H9 (cell line): ENCODE data around the gene PPFIBP2. TPM values are rescaled to one million over a fixed set of nuclear protein-coding genes. Genes with fewer than 3 reads are reported as not detected.

Experiments used
- DNase-seq: peaks from one replicate; pipeline ENCODE4 v3.0.0-alpha.2; 2017
- H2AFZ ChIP-seq: one replicate; pipeline ENCODE4 v1.6.1; 2013; ENCODE audit warnings: mild to moderate bottlenecking, low read length, control low read depth, moderate library complexity
- H2AK5ac ChIP-seq: 2 replicates; pipeline ENCODE4 v1.6.1; 2013; ENCODE audit warnings: low read length, control low read depth, mixed read lengths; ENCODE audit not compliant: insufficient read length
- H2BK120ac ChIP-seq: one replicate; pipeline ENCODE4 v1.6.1; 2013; ENCODE audit warnings: low read depth, mild to moderate bottlenecking, low read length, control low read depth, inconsistent platforms; ENCODE audit not compliant: poor library complexity, severe bottlenecking
- H2BK12ac ChIP-seq: 2 replicates; pipeline ENCODE4 v1.6.1; 2013; ENCODE audit warnings: low read length, control low read depth, mixed read lengths, low read depth; ENCODE audit not compliant: insufficient read length
- H2BK15ac ChIP-seq: 2 replicates; pipeline ENCODE4 v1.6.1; 2013; ENCODE audit warnings: low read depth, low read length, control low read depth
- H2BK20ac ChIP-seq: one replicate; pipeline ENCODE4 v1.6.1; 2013; ENCODE audit warnings: low read depth, mild to moderate bottlenecking, low read length, control low read depth, inconsistent platforms; ENCODE audit not compliant: poor library complexity, severe bottlenecking
- H2BK5ac ChIP-seq: 2 replicates; pipeline ENCODE4 v1.6.1; 2013; ENCODE audit warnings: low read length, control low read depth, mixed read lengths; ENCODE audit not compliant: insufficient read length
- H3K14ac ChIP-seq: 2 replicates; pipeline ENCODE4 v1.6.1; 2013; ENCODE audit warnings: low read length, control low read depth; ENCODE audit not compliant: insufficient read depth
- H3K18ac ChIP-seq: 2 replicates; pipeline ENCODE4 v1.6.1; 2013; ENCODE audit warnings: low read depth, mild to moderate bottlenecking, mixed read lengths, low read length, control low read depth; ENCODE audit not compliant: insufficient read length
- H3K23ac ChIP-seq: 2 replicates; pipeline ENCODE4 v1.6.1; 2013; ENCODE audit warnings: low read length, control low read depth, mixed read lengths, low read depth; ENCODE audit not compliant: insufficient read length
- H3K23me2 ChIP-seq: 2 replicates; pipeline ENCODE4 v1.6.1; 2013; ENCODE audit warnings: low read depth, mild to moderate bottlenecking, mixed read lengths, low read length, control low read depth; ENCODE audit not compliant: insufficient read length, poor library complexity, severe bottlenecking
- H3K27ac ChIP-seq: 2 replicates; pipeline ENCODE4 v1.5.1; 2013; ENCODE audit warnings: low read length, control low read depth, mixed read lengths, low read depth; ENCODE audit not compliant: insufficient read length
- H3K27me3 ChIP-seq: 2 replicates; pipeline ENCODE4 v1.6.1; 2013; ENCODE audit warnings: low read length, control low read depth, inconsistent platforms; ENCODE audit not compliant: insufficient read depth
- H3K4ac ChIP-seq: 2 replicates; pipeline ENCODE4 v1.6.1; 2013; ENCODE audit warnings: low read depth, mild to moderate bottlenecking, control low read depth, inconsistent platforms, low read length, moderate library complexity
- H3K4me1 ChIP-seq: 2 replicates; pipeline ENCODE4 v1.6.1; 2013; ENCODE audit warnings: low read length, control low read depth, inconsistent platforms; ENCODE audit not compliant: insufficient read depth
- H3K4me2 ChIP-seq: 2 replicates; pipeline ENCODE4 v1.6.1; 2013; ENCODE audit warnings: low read length, control low read depth, mixed read lengths; ENCODE audit not compliant: insufficient read length, insufficient read depth
- H3K56ac ChIP-seq: 2 replicates; pipeline ENCODE4 v1.6.1; 2013; ENCODE audit warnings: low read depth, mild to moderate bottlenecking, mixed read lengths, low read length, control low read depth; ENCODE audit not compliant: insufficient read length
- H3K79me1 ChIP-seq: 2 replicates; pipeline ENCODE4 v1.6.1; 2013; ENCODE audit warnings: low read depth, mild to moderate bottlenecking, moderate library complexity, low read length, control low read depth, inconsistent platforms; ENCODE audit not compliant: insufficient read depth, poor library complexity, severe bottlenecking
- H3K79me2 ChIP-seq: 2 replicates; pipeline ENCODE4 v1.6.1; 2013; ENCODE audit warnings: low read length, control low read depth, inconsistent platforms; ENCODE audit not compliant: insufficient read depth
- H3K9ac ChIP-seq: 2 replicates; pipeline ENCODE4 v1.6.1; 2013; ENCODE audit warnings: low read length, control low read depth, mixed read lengths; ENCODE audit not compliant: insufficient read length; ENCODE audit errors: extremely low read depth
- H3K9me3 ChIP-seq: one replicate; pipeline ENCODE4 v1.6.1; 2013; ENCODE audit warnings: low read depth, low read length, inconsistent platforms; ENCODE audit not compliant: control insufficient read depth
- H3T11ph ChIP-seq: one replicate; pipeline ENCODE4 v1.6.1; 2013; ENCODE audit warnings: mild to moderate bottlenecking, low read length, control low read depth, inconsistent platforms
- H4K20me1 ChIP-seq: one replicate; pipeline ENCODE4 v1.6.1; 2013; ENCODE audit not compliant: control insufficient read depth, insufficient read length, insufficient read depth
- H4K5ac ChIP-seq: 2 replicates; pipeline ENCODE4 v1.6.1; 2013; ENCODE audit warnings: low read depth, mild to moderate bottlenecking, mixed read lengths, low read length, control low read depth; ENCODE audit not compliant: insufficient read length
- H4K8ac ChIP-seq: replicated peaks from 2 replicates; pipeline ENCODE4 v1.6.1; 2013; ENCODE audit warnings: low read length, control low read depth, mixed read lengths, low read depth; ENCODE audit not compliant: insufficient read length
- H4K91ac ChIP-seq: 2 replicates; pipeline ENCODE4 v1.6.1; 2013; ENCODE audit warnings: low read depth, mild to moderate bottlenecking, moderate library complexity, mixed read lengths, low read length, control low read depth; ENCODE audit not compliant: insufficient read length
- H3K27ac Mint-ChIP-seq, 3 experiments: 2 replicates in 2 of 3; 3 replicates in 1 of 3; pipeline ENCODE4 v1.8.0; 2020 to 2021; ENCODE audit warnings: mixed read lengths in 3 of 3, mild to moderate bottlenecking in 1 of 3, moderate library complexity in 1 of 3
- H3K27me3 Mint-ChIP-seq: 2 replicates; pipeline ENCODE4 v1.8.0; 2021; ENCODE audit warnings: low read depth, mild to moderate bottlenecking, moderate library complexity, mixed read lengths
- H3K36me3 Mint-ChIP-seq, 3 experiments: 2 replicates in 2 of 3; 3 replicates in 1 of 3; pipeline ENCODE4 v1.8.0; 2020 to 2021; ENCODE audit warnings: low read depth in 3 of 3, mixed read lengths in 3 of 3; ENCODE audit not compliant: insufficient read depth in 1 of 3
- H3K4me1 Mint-ChIP-seq, 2 experiments: 2 replicates each; pipeline ENCODE4 v1.8.0; 2020; ENCODE audit warnings: mixed read lengths in 2 of 2
- H3K4me3 Mint-ChIP-seq, 2 experiments: 2 replicates in 1 of 2; 3 replicates in 1 of 2; pipeline ENCODE4 v1.8.0; 2020 to 2021; ENCODE audit warnings: mild to moderate bottlenecking in 2 of 2, mixed read lengths in 2 of 2, moderate library complexity in 1 of 2
- H3K9me3 Mint-ChIP-seq, 2 experiments: 2 replicates in 1 of 2; 3 replicates in 1 of 2; pipeline ENCODE4 v1.8.0; 2020; ENCODE audit warnings: mild to moderate bottlenecking in 2 of 2, mixed read lengths in 2 of 2, moderate library complexity in 1 of 2
- WGBS: extraction: QIAGEN DNeasy Blood & Tissue Kit; methylation state at CpG from one replicate; pipeline ENCODE4 v1.1.7; 2013; ENCODE audit warnings: missing lambda C conversion rate, low lambda C conversion rate, mixed read lengths; ENCODE audit not compliant: insufficient read length; ENCODE audit errors: extremely low coverage; 5-methylcytosine and 5-hydroxymethylcytosine counted together
- total RNA-seq: library from RNA; stranded (reverse); gene quantifications from 2 replicates; pipeline ENCODE4 v1.2.1, GENCODE V29; 2021
- TF ChIP-seq, protein P1 (sequence below): fragments of 200-600 bp; sonication (generic); conservative IDR thresholded peaks from 3 replicates; pipeline ENCODE4 v1.8.0; 2021; ENCODE audit warnings: antibody characterized with exemption, mild to moderate bottlenecking

PPFIBP2 gene
- total RNA-seq, 1 experiment from 2014 or later, result 8.3 TPM

DNA sequence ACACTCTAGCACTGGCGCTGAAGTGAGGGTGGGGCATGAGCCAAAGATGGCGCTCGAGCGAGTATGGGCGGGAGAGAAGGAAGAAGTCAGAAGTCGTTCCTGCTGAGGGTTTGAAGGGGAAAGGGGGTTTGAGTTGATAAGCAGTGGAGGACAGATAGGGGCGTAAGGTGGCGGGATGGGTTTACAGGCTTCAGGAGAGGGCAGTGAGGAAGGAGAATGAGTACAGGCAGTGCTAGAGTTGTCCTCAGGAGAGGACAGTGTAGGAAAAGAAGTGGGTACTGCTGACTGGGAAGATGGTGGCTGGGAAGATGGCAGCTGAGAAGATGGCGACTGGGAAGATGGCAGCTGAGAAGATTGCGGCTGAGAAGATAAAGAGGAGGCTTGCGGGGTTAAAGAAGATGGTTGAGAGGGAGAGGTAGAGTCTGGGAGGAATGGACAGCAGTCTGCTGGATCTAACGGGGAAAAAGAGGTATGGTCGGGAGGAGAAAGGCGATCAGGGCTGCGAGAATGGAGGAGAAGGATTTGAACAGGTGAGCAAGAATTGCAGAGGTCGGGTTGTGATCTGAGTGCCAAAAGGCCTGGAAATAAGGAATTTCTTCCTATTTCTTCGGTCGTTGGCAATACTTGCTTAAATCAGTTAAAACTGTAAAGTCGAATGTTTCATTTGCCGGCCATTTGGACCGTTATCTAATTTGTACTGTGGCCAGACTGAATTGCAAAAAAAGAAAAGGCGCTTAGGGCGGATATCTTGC lies 5.2 kb downstream of the PPFIBP2 start:
- peaks cover 6% of the 10 kb centered on the region for H3K23me2 ChIP-seq
- no peaks in the 10 kb centered on the region for H3K79me2 ChIP-seq
- H4K20me1 ChIP-seq, result no peaks in the 10 kb centered on the region
- H4K8ac ChIP-seq, result no peak overlapping the region
- H2BK15ac ChIP-seq, result no peak overlapping the region
- H3K56ac ChIP-seq, result no peak overlapping the region
- Mint-ChIP-seq H3K4me1 (peaks cover 17 to 19% of the 10 kb centered on the region in 2 experiments), H3K27me3 (peaks cover 33% of the 10 kb centered on the region), H3K27ac (no peak overlapping the region), H3K36me3 (peaks cover 0 to 5% (median 0%) of the 10 kb centered on the region in 3 experiments; a peak in 2 of 7 replicates), H3K4me3 (no peak overlapping the region), H3K9me3 (no peaks in the 10 kb centered on the region)
- no peak overlapping the region for H2BK120ac ChIP-seq
- peaks cover 3% of the 10 kb centered on the region; the same call in 1 of the 2 replicates for H3K27me3 ChIP-seq
- WGBS, result no CpG with 5 or more reads among the region's 23 CpGs
- H3K4me1 ChIP-seq, result no peaks in the 10 kb centered on the region
- no peak overlapping the region for H3T11ph ChIP-seq
- no peak overlapping the region for H3K14ac ChIP-seq
- H3K4me2 ChIP-seq, result no peak overlapping the region
- no peak overlapping the region for H4K91ac ChIP-seq
- no peak for DNase-seq
- no peak overlapping the region for H2BK5ac ChIP-seq
- H4K5ac ChIP-seq, result no peak overlapping the region
- TF ChIP-seq, protein P1, sequence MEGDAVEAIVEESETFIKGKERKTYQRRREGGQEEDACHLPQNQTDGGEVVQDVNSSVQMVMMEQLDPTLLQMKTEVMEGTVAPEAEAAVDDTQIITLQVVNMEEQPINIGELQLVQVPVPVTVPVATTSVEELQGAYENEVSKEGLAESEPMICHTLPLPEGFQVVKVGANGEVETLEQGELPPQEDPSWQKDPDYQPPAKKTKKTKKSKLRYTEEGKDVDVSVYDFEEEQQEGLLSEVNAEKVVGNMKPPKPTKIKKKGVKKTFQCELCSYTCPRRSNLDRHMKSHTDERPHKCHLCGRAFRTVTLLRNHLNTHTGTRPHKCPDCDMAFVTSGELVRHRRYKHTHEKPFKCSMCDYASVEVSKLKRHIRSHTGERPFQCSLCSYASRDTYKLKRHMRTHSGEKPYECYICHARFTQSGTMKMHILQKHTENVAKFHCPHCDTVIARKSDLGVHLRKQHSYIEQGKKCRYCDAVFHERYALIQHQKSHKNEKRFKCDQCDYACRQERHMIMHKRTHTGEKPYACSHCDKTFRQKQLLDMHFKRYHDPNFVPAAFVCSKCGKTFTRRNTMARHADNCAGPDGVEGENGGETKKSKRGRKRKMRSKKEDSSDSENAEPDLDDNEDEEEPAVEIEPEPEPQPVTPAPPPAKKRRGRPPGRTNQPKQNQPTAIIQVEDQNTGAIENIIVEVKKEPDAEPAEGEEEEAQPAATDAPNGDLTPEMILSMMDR, result no peak
- no peak overlapping the region for H3K18ac ChIP-seq
- H2AK5ac ChIP-seq, result no peak overlapping the region
- no peak overlapping the region for H2AFZ ChIP-seq
- H3K9me3 ChIP-seq, result no peaks in the 10 kb centered on the region
- H3K23ac ChIP-seq, result no peak overlapping the region
- no peaks in the 10 kb centered on the region for H3K79me1 ChIP-seq
- H3K4ac ChIP-seq, result no peak overlapping the region
- no peak overlapping the region for H2BK20ac ChIP-seq
- no peak overlapping the region for H2BK12ac ChIP-seq
- no peak overlapping the region for H3K27ac ChIP-seq
- H3K9ac ChIP-seq, result no peak overlapping the region
